IPS DF 6.9 (cell line): ENCODE data around the gene RNF208.

Source experiments
- DNase-seq: peaks from one replicate; pipeline ENCODE4 v3.0.0-alpha.2; 2013; ENCODE audit warnings: low read depth, low spot score
- H3K27ac ChIP-seq: one replicate; pipeline ENCODE4 v1.5.1; 2013; ENCODE audit warnings: low read length, control low read depth
- H3K27me3 ChIP-seq: 2 replicates; pipeline ENCODE4 v1.6.1; 2013; ENCODE audit warnings: mild to moderate bottlenecking, low read length; ENCODE audit not compliant: control insufficient read depth, insufficient read depth
- H3K36me3 ChIP-seq: 2 replicates; pipeline ENCODE4 v1.6.1; 2013; ENCODE audit warnings: low read length; ENCODE audit not compliant: control insufficient read depth, insufficient read depth
- H3K4me1 ChIP-seq: 2 replicates; pipeline ENCODE4 v1.6.1; 2013; ENCODE audit warnings: low read length; ENCODE audit not compliant: control insufficient read depth, insufficient read depth
- H3K4me3 ChIP-seq: 2 replicates; pipeline ENCODE4 v1.5.1; 2013; ENCODE audit warnings: mild to moderate bottlenecking, low read length
- H3K9me3 ChIP-seq: 2 replicates; pipeline ENCODE4 v1.6.1; 2013; ENCODE audit warnings: low read length, inconsistent platforms; ENCODE audit not compliant: control insufficient read depth, insufficient read depth
- WGBS: extraction: QIAGEN DNeasy Blood & Tissue Kit; methylation state at CpG from one replicate; pipeline ENCODE4 v1.1.7; 2013; ENCODE audit warnings: mixed read lengths, missing lambda C conversion rate; ENCODE audit not compliant: insufficient read length, insufficient coverage; 5-methylcytosine and 5-hydroxymethylcytosine counted together

RNF208 gene

DNA sequence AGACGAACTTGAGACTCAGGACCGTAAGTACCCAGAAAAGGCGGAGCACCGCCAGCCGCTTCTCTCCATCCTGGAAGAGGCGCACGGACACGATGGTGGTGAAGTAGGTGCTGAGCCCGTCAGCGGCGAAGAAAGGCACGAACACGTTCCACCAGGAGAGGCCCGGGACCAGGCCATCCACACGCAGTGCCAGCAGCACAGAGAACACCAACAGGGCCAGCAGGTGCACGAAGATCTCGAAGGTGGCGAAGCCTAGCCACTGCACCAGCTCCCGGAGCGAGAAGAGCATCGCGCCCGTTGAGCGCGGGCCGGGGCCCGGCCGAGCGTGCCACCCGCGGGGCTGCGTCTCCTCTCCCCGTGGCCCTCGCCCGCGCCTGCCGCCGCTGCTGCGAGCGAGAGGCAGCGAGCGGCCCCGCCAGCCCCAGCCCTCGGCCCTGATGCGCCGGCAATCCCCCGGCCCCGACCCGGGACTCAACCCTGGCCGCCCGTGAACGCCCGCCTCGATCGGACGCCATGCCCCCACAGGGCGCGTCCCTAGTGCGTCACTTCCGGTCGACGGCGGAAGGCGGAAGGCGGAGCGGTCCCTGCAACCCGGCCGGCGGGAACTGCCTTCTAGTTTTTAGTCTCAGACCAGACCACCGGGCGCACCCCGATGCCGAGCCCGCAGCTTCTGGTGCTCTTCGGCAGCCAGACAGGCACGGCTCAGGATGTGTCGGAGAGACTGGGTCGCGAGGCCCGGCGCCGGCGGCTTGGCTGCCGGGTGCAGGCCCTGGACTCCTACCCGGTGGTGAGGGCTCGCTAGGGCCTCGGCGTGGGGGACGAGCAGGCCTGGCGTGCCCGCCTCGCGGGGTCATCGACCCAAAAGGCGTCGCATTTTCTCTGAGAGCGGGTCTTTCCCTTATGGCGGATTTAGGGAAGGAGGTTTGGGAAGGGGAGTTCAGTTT is 16.6 kb downstream of the RNF208 start, which contains the start of the genes NDOR1 and TMEM203:
TSS of gene NDOR1 (plus strand) at position 575 of the 944 bp plus-strand sequence. CDS start at position 653, 78 bp downstream.
TSS of gene TMEM203 (minus strand) at position 523 of the 944 bp plus-strand sequence. CDS start at position 289, 234 bp downstream.
- DNase-seq = no peak
- WGBS = no CpG with 5 or more reads among the region's 98 CpGs
- peaks cover 4% of the 10 kb centered on the region; the same call in 1 of the 2 replicates for H3K4me1 ChIP-seq
- no peaks in the 10 kb centered on the region for H3K9me3 ChIP-seq
- no peaks in the 10 kb centered on the region for H3K27me3 ChIP-seq
- H3K4me3 ChIP-seq = peak within 1 kb of the TSS; percentile 78
- 0 out of 2 replicates have a peak, but pooled peaks cover 3% of the 10 kb centered on the region for H3K36me3 ChIP-seq
- no peak within 1 kb of the TSS for H3K27ac ChIP-seq

GRCh38 chr9:137204731-137205125 is 17.3 kb downstream of the RNF208 start:
- no peaks in the 10 kb centered on the region for H3K27me3 ChIP-seq
- H3K27ac ChIP-seq = no peak overlapping the region
- 0 out of 2 replicates have a peak, but pooled peaks cover 3% of the 10 kb centered on the region for H3K36me3 ChIP-seq
- WGBS = no CpG with 5 or more reads among the region's 21 CpGs
- H3K9me3 ChIP-seq = no peaks in the 10 kb centered on the region
- H3K4me3 ChIP-seq = peak overlapping the region; percentile 78
- DNase-seq = no peak
- peaks cover 4% of the 10 kb centered on the region; the same call in 1 of the 2 replicates for H3K4me1 ChIP-seq

DNA sequence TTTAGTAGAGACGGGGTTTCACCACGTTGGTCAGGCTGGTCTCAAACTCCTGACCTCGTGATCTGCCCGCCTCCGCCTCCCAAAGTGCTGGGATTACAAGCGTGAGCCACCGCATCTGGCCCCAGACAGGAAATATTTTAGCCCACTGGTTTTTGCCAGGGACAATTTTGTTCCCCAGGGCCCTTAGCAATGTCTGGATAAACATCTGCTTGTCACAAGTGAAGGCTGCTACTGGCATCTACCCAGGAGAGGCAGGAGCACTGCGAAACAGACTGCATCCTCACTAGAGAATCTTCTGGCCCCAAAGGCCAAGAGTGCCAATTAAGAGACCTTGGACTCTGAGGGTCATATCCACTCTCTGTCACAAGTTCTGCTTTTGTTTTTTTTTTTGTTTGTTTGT is 19.1 kb downstream of the RNF208 start:
- Histone ChIP-seq H3K27me3 (no peaks in the 10 kb centered on the region), H3K9me3 (no peaks in the 10 kb centered on the region), H3K27ac (no peak overlapping the region), H3K4me3 (no peak overlapping the region), H3K4me1 (peaks cover 10% of the 10 kb centered on the region), H3K36me3 (0 out of 2 replicates have a peak, but pooled peaks cover 3% of the 10 kb centered on the region)
- DNase-seq = no peak
- no CpG with 5 or more reads among the region's 8 CpGs for WGBS

DNA sequence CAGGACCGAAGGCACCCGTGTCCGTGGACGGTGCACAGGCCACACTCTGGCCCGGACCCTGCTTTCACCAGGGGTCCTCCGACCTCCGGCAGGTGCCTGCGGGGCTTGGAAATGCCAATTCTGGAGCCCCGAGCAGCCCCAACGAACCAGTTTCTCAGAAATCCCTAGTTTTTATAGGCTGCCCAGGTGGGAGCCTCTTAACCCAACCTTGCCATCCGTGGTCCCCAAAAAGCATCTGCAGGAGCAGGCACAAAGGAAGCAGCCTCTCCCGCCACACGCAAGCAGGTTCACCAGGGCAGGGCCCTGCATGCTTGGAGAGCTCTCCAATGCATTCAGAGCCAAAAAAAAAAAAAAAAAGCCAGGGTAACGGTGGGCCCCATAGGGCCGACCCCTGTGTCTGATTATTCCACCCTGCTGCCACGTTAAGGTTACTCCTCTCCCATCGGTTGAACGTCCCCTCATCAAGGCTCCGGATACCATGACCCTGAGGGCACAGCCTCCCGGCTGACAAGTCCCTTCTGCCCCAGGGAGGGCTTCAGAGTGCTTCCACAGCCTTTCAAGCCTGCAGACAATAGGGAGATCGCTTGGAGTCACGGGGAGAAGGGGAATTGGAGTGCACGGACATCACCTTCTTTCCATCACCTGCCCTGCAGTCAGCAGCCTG is 20.7 kb downstream of the RNF208 start:
- peak overlapping the region; percentile 39; the same call in 1 of the 2 replicates for H3K4me3 ChIP-seq
- no peaks in the 10 kb centered on the region for H3K27me3 ChIP-seq
- no peak overlapping the region for H3K27ac ChIP-seq
- H3K36me3 ChIP-seq = peaks cover 3% of the 10 kb centered on the region; the same call in 1 of the 2 replicates
- no peak for DNase-seq
- H3K9me3 ChIP-seq = no peaks in the 10 kb centered on the region
- H3K4me1 ChIP-seq = peaks cover 10% of the 10 kb centered on the region
- no CpG with 5 or more reads among the region's 23 CpGs for WGBS

- no CpG with 5 or more reads among the region's 118 CpGs for WGBS
- DNase-seq = peak; percentile 94
- H3K27ac ChIP-seq = no peak within 1 kb of the TSS
- H3K36me3 ChIP-seq = peaks cover 3% of the 10 kb centered on the region; the same call in 1 of the 2 replicates
- no peaks in the 10 kb centered on the region for H3K27me3 ChIP-seq
- H3K9me3 ChIP-seq = no peaks in the 10 kb centered on the region
- peaks cover 8% of the 10 kb centered on the region for H3K4me1 ChIP-seq
- H3K4me3 ChIP-seq = peak within 1 kb of the TSS; percentile 66; the same call in 1 of the 2 replicates
Measured at GRCh38 chr9:137200311-137201204, 21.5 kb downstream of the RNF208 start, which contains the start of gene TPRN. Gene TPRN (minus strand): TSS chr9:137200741. CDS start chr9:137200711, 30 bp downstream.

- peaks cover 3% of the 10 kb centered on the region; the same call in 1 of the 2 replicates for H3K36me3 ChIP-seq
- no peaks in the 10 kb centered on the region for H3K27me3 ChIP-seq
- H3K27ac ChIP-seq = no peak overlapping the region
- peak overlapping the region; percentile 42; the same call in 1 of the 2 replicates for H3K4me3 ChIP-seq
- no peaks in the 10 kb centered on the region for H3K9me3 ChIP-seq
- DNase-seq = no peak
- no CpG with 5 or more reads among the region's 51 CpGs for WGBS
- H3K4me1 ChIP-seq = peaks cover 9% of the 10 kb centered on the region
Measured at GRCh38 chr9:137199411-137200121, 22.5 kb downstream of the RNF208 start.

DNA sequence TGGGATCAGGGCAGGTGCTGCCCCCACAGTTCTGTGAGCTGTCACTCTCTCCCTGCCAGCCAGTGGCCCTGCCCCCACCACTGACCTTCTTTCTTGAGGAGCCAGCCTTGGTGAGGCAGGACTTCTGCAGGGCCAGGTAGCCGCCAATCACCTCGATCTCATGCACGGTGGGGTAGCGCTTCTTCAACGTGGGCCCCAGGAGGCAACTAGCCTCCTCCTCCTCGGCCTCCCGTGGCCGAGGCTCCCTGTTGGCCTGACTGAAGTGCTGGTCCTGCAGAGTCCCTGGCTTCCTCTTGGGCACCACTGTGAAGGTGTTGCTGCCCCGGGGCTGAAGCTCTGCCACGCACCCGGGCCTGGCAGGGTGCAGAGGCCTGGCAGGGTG is 23.1 kb downstream of the RNF208 start:
- WGBS = no CpG with 5 or more reads among the region's 11 CpGs
- DNase-seq = no peak
- Histone ChIP-seq H3K36me3 (peaks cover 3% of the 10 kb centered on the region; the same call in 1 of the 2 replicates), H3K4me1 (peaks cover 10% of the 10 kb centered on the region), H3K27me3 (no peaks in the 10 kb centered on the region), H3K27ac (no peak overlapping the region), H3K9me3 (no peaks in the 10 kb centered on the region), H3K4me3 (no peak overlapping the region)

GRCh38 chr9:137198051-137198901 is 23.8 kb downstream of the RNF208 start:
- Histone ChIP-seq H3K4me3 (no peak overlapping the region), H3K9me3 (no peaks in the 10 kb centered on the region), H3K36me3 (peaks cover 3% of the 10 kb centered on the region; the same call in 1 of the 2 replicates), H3K27ac (no peak overlapping the region), H3K4me1 (peaks cover 10% of the 10 kb centered on the region), H3K27me3 (no peaks in the 10 kb centered on the region)
- WGBS = no CpG with 5 or more reads among the region's 19 CpGs
- no peak for DNase-seq
